B cell (primary cell): ENCODE data around the gene ACSBG1. TPM values are rescaled to one million over a fixed set of nuclear protein-coding genes. Genes with fewer than 3 reads are reported as not detected.

Experiments used
- ATAC-seq: fragments of 200-7000 bp; cut with Tn5 transposase; one replicate; pipeline ENCODE4 v1.10.0; 2021; ENCODE audit warnings: low read depth, mild to moderate bottlenecking, moderate number of reproducible peaks, moderate library complexity
- CTCF ChIA-PET: fragments of 350-600 bp; sonication (Branson Sonifier 250); formaldehyde crosslinking; loops from one replicate; lab custom pipeline; 2021; ENCODE audit warnings: antibody characterized with exemption, inconsistent platforms; lab: Charles Lee
- POLR2A ChIA-PET: fragments of 350-600 bp; sonication (Branson Sonifier 250); formaldehyde crosslinking; loops from one replicate; lab custom pipeline; 2021; ENCODE audit warnings: antibody characterized with exemption; lab: Charles Lee
- DNase-seq: peaks from one replicate; pipeline ENCODE4 v3.0.0; 2013
- H2AFZ ChIP-seq: 2 replicates; pipeline ENCODE4 v1.6.1; 2012; ENCODE audit warnings: mild to moderate bottlenecking, low read depth, low read length; ENCODE audit not compliant: insufficient read depth, poor library complexity, severe bottlenecking
- H3K27ac ChIP-seq, 2 donors: 1 replicate in 1 of 2; 2 replicates in 1 of 2; pipeline ENCODE4 v1.5.1; 2012 to 2013; ENCODE audit warnings: low read length in 2 of 2, mild to moderate bottlenecking in 2 of 2, moderate library complexity in 1 of 2
- H3K27me3 ChIP-seq, 4 experiments: fragments of 200-600 bp in 1 of 4; sonication (generic) in 1 of 4; replicated peaks in 1 of 4; 1 replicate in 2 of 4; 2 replicates in 2 of 4; pipeline versions ENCODE4 v1.6.1 to v1.7.0; 2013 to 2016; ENCODE audit warnings: low read length in 3 of 4, mild to moderate bottlenecking in 2 of 4, mixed read lengths in 1 of 4, moderate library complexity in 1 of 4; ENCODE audit not compliant: insufficient read depth in 4 of 4, control insufficient read depth in 3 of 4; ENCODE audit errors: control extremely low read depth in 1 of 4
- H3K36me3 ChIP-seq, 2 experiments: replicated peaks in 1 of 2; 1 replicate in 1 of 2; 2 replicates in 1 of 2; pipeline versions ENCODE4 v1.6.1 to v1.7.1; 2013; ENCODE audit warnings: low read length in 1 of 2; ENCODE audit not compliant: insufficient read depth in 2 of 2, control insufficient read depth in 1 of 2; ENCODE audit errors: control extremely low read depth in 1 of 2, extremely low read depth in 1 of 2
- H3K4me1 ChIP-seq, 2 donors: fragments of 200-600 bp in 1 of 2; sonication (generic) in 1 of 2; 1 replicate in 1 of 2; 2 replicates in 1 of 2; pipeline versions ENCODE4 v1.5.1 to v1.6.1; 2013 to 2017; ENCODE audit warnings: low read length in 2 of 2; ENCODE audit not compliant: control insufficient read depth in 2 of 2, insufficient read depth in 2 of 2
- H3K4me2 ChIP-seq: replicated peaks from 2 replicates; pipeline ENCODE3; 2012; ENCODE audit warnings: mild to moderate bottlenecking, low read depth, low read length; ENCODE audit not compliant: poor library complexity, severe bottlenecking
- H3K4me3 ChIP-seq, 5 experiments: fragments of 200-600 bp in 1 of 5; sonication (generic) in 1 of 5; 1 replicate in 3 of 5; 2 replicates in 2 of 5; pipeline versions ENCODE4 v1.5.1 to v1.7.0; 2011 to 2016; ENCODE audit warnings: low read length in 4 of 5, mild to moderate bottlenecking in 4 of 5, low read depth in 2 of 5, control low read depth in 1 of 5, moderate library complexity in 1 of 5; ENCODE audit not compliant: insufficient read depth in 1 of 5; ENCODE audit errors: control extremely low read depth in 1 of 5, extremely low read depth in 1 of 5
- H3K79me2 ChIP-seq: fragments of 200-600 bp; sonication (generic); one replicate; pipeline ENCODE4 v1.6.0; 2016; ENCODE audit warnings: low read length; ENCODE audit not compliant: control insufficient read depth, insufficient read depth
- H3K9ac ChIP-seq: fragments of 200-600 bp; sonication (generic); 2 replicates; pipeline ENCODE4 v1.6.1; 2017; ENCODE audit warnings: mild to moderate bottlenecking, low read length, moderate library complexity
- H3K9me3 ChIP-seq, 3 donors: one replicate each; pipeline versions ENCODE4 v1.6.1 to v1.7.1; 2013; ENCODE audit warnings: low read length in 2 of 3; ENCODE audit not compliant: control insufficient read depth in 2 of 3, insufficient read depth in 1 of 3; ENCODE audit errors: control extremely low read depth in 1 of 3
- H4K20me1 ChIP-seq: 2 replicates; pipeline ENCODE4 v1.6.0; 2012; ENCODE audit warnings: mild to moderate bottlenecking, low read length; ENCODE audit not compliant: insufficient read depth, control insufficient read depth, poor library complexity, severe bottlenecking
- H3K27ac Mint-ChIP-seq: one replicate; pipeline ENCODE4 v1.8.0; 2021; ENCODE audit warnings: mixed read lengths
- H3K27me3 Mint-ChIP-seq: one replicate; pipeline ENCODE4 v1.8.0; 2021; ENCODE audit warnings: mixed read lengths
- H3K4me1 Mint-ChIP-seq: one replicate; pipeline ENCODE4 v1.8.0; 2021; ENCODE audit warnings: mixed read lengths
- H3K4me3 Mint-ChIP-seq: one replicate; pipeline ENCODE4 v1.8.0; 2021; ENCODE audit warnings: mixed read lengths
- H3K9me3 Mint-ChIP-seq: one replicate; pipeline ENCODE4 v1.8.0; 2022; ENCODE audit warnings: mixed read lengths; ENCODE audit not compliant: insufficient read depth
- EZH2 ChIP-seq: IDR thresholded peaks from 2 replicates; pipeline ENCODE4 v1.6.1; 2012; ENCODE audit warnings: borderline replicate concordance, low read depth, mild to moderate bottlenecking, moderate library complexity, low read length; ENCODE audit not compliant: insufficient read depth, poor library complexity, severe bottlenecking
- WGBS: methylation state at CpG from one replicate; pipeline ENCODE4 v1.1.5; 2013; ENCODE audit warnings: missing lambda C conversion rate; ENCODE audit not compliant: insufficient coverage; 5-methylcytosine and 5-hydroxymethylcytosine counted together
- intact Hi-C: fragments of 100-400 bp; cut with micrococcal nuclease; formaldehyde crosslinking; loops from one replicate; pipeline ENCODE4 v1.10.0; 2022
- polyA plus RNA-seq: library from polyadenylated mRNA; depleted of rRNA; stranded (reverse); fragments of >200 nt; gene quantifications from 2 replicates; pipeline ENCODE4 v1.2.3, GENCODE V29; 2012
- total RNA-seq, 2 donors: library from RNA; stranded (reverse); fragments of 120-200 nt in 1 of 2; gene quantifications; 1 replicate in 1 of 2; 2 replicates in 1 of 2; pipeline versions ENCODE4 v1.2.3 to v1.2.4, GENCODE V29; 2013 to 2022
- TF ChIP-seq, protein P1 (sequence below): fragments of 200-600 bp; IDR thresholded peaks from one replicate; pipeline ENCODE4 v1.8.0; 2022; ENCODE audit warnings: antibody characterized with exemption, mild to moderate bottlenecking

Gene ACSBG1
- total and polyA plus RNA-seq, 2 donors (not counting 1 experiment from before 2014, with no cell fraction given), result 0.03 to 0.07 TPM

DNA sequence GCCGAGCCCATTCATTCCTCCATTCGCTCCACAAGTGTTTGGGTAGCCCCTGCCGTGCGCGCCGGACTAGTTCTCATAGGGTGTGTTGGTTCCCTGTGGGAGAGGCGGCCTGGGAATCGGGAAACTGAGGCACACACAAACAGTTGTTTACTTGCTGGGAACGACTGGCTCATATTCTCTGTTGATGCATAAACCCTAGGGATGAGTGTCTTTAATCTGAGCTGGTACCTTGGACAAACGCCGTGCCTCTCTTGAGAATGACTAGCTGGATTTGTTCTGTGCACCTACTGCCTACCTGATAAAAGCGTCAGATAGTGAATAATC, 30.7 kb upstream of the ACSBG1 start:
- H2AFZ ChIP-seq, result peak overlapping the region; percentile 80
- 58% methylated on average over 12 of the region's 12 CpGs for WGBS
- H3K4me2 ChIP-seq, result peak overlapping the region; percentile 82
- peaks cover 0 to 3% (median 0%) of the 10 kb centered on the region in 4 experiments for H3K27me3 ChIP-seq
- Mint-ChIP-seq H3K27me3 (no peaks in the 10 kb centered on the region), H3K4me3 (peak overlapping the region; percentile 88), H3K9me3 (no peaks in the 10 kb centered on the region), H3K27ac (peak overlapping the region; percentile 89), H3K4me1 (peaks cover 13% of the 10 kb centered on the region)
- H3K9me3 ChIP-seq, result no peaks in the 10 kb centered on the region
- CTCF ChIA-PET, result interaction anchor here (0.7 to 1.6 kb wide), 5 partner anchors 34 to 172 kb away, joined by 3 to 8 read pairs (median 5); partner anchors contain the start of genes CIB2, IREB2 and SKIC8
- no peaks in the 10 kb centered on the region for H3K36me3 ChIP-seq
- H3K27ac ChIP-seq, result no peak overlapping the region
- TF ChIP-seq EZH2, result no peak
- TF ChIP-seq, protein P1, sequence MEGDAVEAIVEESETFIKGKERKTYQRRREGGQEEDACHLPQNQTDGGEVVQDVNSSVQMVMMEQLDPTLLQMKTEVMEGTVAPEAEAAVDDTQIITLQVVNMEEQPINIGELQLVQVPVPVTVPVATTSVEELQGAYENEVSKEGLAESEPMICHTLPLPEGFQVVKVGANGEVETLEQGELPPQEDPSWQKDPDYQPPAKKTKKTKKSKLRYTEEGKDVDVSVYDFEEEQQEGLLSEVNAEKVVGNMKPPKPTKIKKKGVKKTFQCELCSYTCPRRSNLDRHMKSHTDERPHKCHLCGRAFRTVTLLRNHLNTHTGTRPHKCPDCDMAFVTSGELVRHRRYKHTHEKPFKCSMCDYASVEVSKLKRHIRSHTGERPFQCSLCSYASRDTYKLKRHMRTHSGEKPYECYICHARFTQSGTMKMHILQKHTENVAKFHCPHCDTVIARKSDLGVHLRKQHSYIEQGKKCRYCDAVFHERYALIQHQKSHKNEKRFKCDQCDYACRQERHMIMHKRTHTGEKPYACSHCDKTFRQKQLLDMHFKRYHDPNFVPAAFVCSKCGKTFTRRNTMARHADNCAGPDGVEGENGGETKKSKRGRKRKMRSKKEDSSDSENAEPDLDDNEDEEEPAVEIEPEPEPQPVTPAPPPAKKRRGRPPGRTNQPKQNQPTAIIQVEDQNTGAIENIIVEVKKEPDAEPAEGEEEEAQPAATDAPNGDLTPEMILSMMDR, result no peak
- peak overlapping the region in 4 of 5 experiments; percentile 55 to 80 (median 68) for H3K4me3 ChIP-seq
- POLR2A ChIA-PET, result interaction anchor here (1.3 kb wide), 1 partner anchor 35 kb away, joined by 4 read pairs; the partner anchor contains the start of gene SKIC8
- ATAC-seq (no peak), DNase-seq (no peak)
- peak overlapping the region; percentile 78 for H3K9ac ChIP-seq
- no peaks in the 10 kb centered on the region for H3K79me2 ChIP-seq
- H4K20me1 ChIP-seq, result no peaks in the 10 kb centered on the region
- H3K4me1 ChIP-seq, result peaks cover 10% of the 10 kb centered on the region in 2 donors
- intact Hi-C loops, result no loop called here
